HEK293 (cell line): Measurements from ENCODE around the gene OPA3.

ENCODE experiments used
- CTCF ChIA-PET: fragments of 350-600 bp; formaldehyde crosslinking; extraction: SDS; loops from one replicate; lab custom pipeline; 2021; ENCODE audit warnings: antibody characterized with exemption; lab: Yijun Ruan, JAX
- POLR2A ChIA-PET: fragments of 300-600 bp; formaldehyde crosslinking; extraction: SDS; loops from one replicate; lab custom pipeline; 2020; ENCODE audit warnings: antibody characterized with exemption, inconsistent platforms; lab: Yijun Ruan, JAX
- H3K27ac ChIP-seq: fragments of 200-500 bp; sonication (Bioruptor generic); 2 replicates; pipeline ENCODE4 v1.5.1; 2014; ENCODE audit warnings: low read depth, low read length, control low read depth, inconsistent platforms; ENCODE audit errors: extremely low read depth
- H3K36me3 ChIP-seq, 2 experiments: fragments of 200-500 bp in 1 of 2; sonication (Bioruptor generic) in 1 of 2; 1 replicate in 1 of 2; 2 replicates in 1 of 2; pipeline ENCODE4 v1.5.1; 2014 to 2017; ENCODE audit warnings: inconsistent platforms in 2 of 2, low read length in 2 of 2; ENCODE audit not compliant: control insufficient read depth in 2 of 2, insufficient read depth in 1 of 2
- H3K4me1 ChIP-seq: fragments of 200-500 bp; sonication (Bioruptor generic); 2 replicates; pipeline ENCODE4 v1.5.1; 2014; ENCODE audit warnings: mild to moderate bottlenecking, low read length, inconsistent platforms; ENCODE audit not compliant: control insufficient read depth, insufficient read depth
- H3K4me3 ChIP-seq: 2 replicates; pipeline ENCODE4 v1.5.1; 2011; ENCODE audit warnings: low read depth, mild to moderate bottlenecking, control low read depth, low read length, moderate library complexity
- H3K9me3 ChIP-seq: fragments of 200-500 bp; sonication (Bioruptor generic); 2 replicates; pipeline ENCODE4 v1.5.1; 2014; ENCODE audit warnings: low read depth, low read length, inconsistent platforms; ENCODE audit not compliant: control insufficient read depth, insufficient read depth
- GLI2 ChIP-seq: fragments of 450-650 bp; formaldehyde crosslinking; IDR thresholded peaks from 2 replicates; pipeline ENCODE4; 2017; ENCODE audit warnings: missing biosample characterization, missing genetic modification characterization, low read depth, borderline replicate concordance
- MEIS1 ChIP-seq: sonication (generic); formaldehyde crosslinking; IDR thresholded peaks from 2 replicates; pipeline ENCODE4 v1.8.1; 2022; ENCODE audit warnings: missing genetic modification reagents, mild to moderate bottlenecking, borderline replicate concordance
- PATZ1 ChIP-seq: fragments of 450-650 bp; formaldehyde crosslinking; IDR thresholded peaks from 2 replicates; pipeline ENCODE4 v1.5.1; 2016; ENCODE audit warnings: missing biosample characterization, missing genetic modification characterization
- SCRT1 ChIP-seq: fragments of 450-650 bp; formaldehyde crosslinking; IDR thresholded peaks from 2 replicates; pipeline ENCODE4 v1.5.1; 2016; ENCODE audit warnings: missing biosample characterization, missing genetic modification characterization, borderline replicate concordance
- YY2 ChIP-seq: fragments of 450-650 bp; formaldehyde crosslinking; IDR thresholded peaks from 2 replicates; pipeline ENCODE4 v1.5.1; 2016; ENCODE audit warnings: missing biosample characterization, missing genetic modification characterization
- ZBTB10 ChIP-seq: fragments of 450-650 bp; formaldehyde crosslinking; IDR thresholded peaks from 2 replicates; pipeline ENCODE4 v1.5.1; 2016; ENCODE audit warnings: missing biosample characterization, missing genetic modification characterization
- ZBTB7A ChIP-seq: fragments of 450-650 bp; formaldehyde crosslinking; IDR thresholded peaks from 2 replicates; pipeline ENCODE4 v1.5.1; 2016; ENCODE audit warnings: low read depth, missing biosample characterization, missing genetic modification characterization
- ZFHX2 ChIP-seq: fragments of 450-650 bp; formaldehyde crosslinking; conservative IDR thresholded peaks from 2 replicates; pipeline ENCODE4 v1.5.1; 2016; ENCODE audit warnings: missing biosample characterization, missing genetic modification characterization
- ZFP69B ChIP-seq: fragments of 450-650 bp; formaldehyde crosslinking; IDR thresholded peaks from 2 replicates; pipeline ENCODE4 v1.5.1; 2016; ENCODE audit warnings: missing biosample characterization, missing genetic modification characterization
- ZNF18 ChIP-seq: fragments of 450-650 bp; formaldehyde crosslinking; IDR thresholded peaks from 2 replicates; pipeline ENCODE4 v1.5.1; 2016; ENCODE audit warnings: missing biosample characterization, missing genetic modification characterization
- ZNF274 ChIP-seq, 2 experiments: fragments of 200-500 bp in 1 of 2; fragments of 450-650 bp in 1 of 2; sonication (Bioruptor generic) in 1 of 2; formaldehyde crosslinking in 1 of 2; IDR thresholded peaks; 2 replicates each; pipeline versions ENCODE4 v1.5.1 to v1.6.1; 2014 to 2016; ENCODE audit warnings: borderline replicate concordance in 1 of 2, inconsistent platforms in 1 of 2, low read length in 1 of 2, missing biosample characterization in 1 of 2, missing genetic modification characterization in 1 of 2
- ZNF404 ChIP-seq: fragments of 450-650 bp; formaldehyde crosslinking; IDR thresholded peaks from 2 replicates; pipeline ENCODE4 v1.5.1; 2017; ENCODE audit warnings: missing biosample characterization, missing genetic modification characterization
- ZNF426 ChIP-seq: fragments of 450-650 bp; formaldehyde crosslinking; IDR thresholded peaks from 2 replicates; pipeline ENCODE4 v1.5.1; 2017; ENCODE audit warnings: missing biosample characterization, missing genetic modification characterization, mild to moderate bottlenecking, inconsistent platforms, moderate library complexity
- ZNF473 ChIP-seq: fragments of 450-650 bp; formaldehyde crosslinking; IDR thresholded peaks from 2 replicates; pipeline ENCODE4 v1.5.1; 2017; ENCODE audit warnings: missing biosample characterization, missing genetic modification characterization
- ZNF488 ChIP-seq: fragments of 450-650 bp; formaldehyde crosslinking; IDR thresholded peaks from 2 replicates; pipeline ENCODE4 v1.5.1; 2016; ENCODE audit warnings: missing biosample characterization, missing genetic modification characterization
- ZNF513 ChIP-seq: fragments of 450-650 bp; IDR thresholded peaks from 2 replicates; pipeline ENCODE4 v1.5.1; 2018; ENCODE audit warnings: missing biosample characterization, missing genetic modification characterization
- ZNF548 ChIP-seq: fragments of 450-650 bp; formaldehyde crosslinking; IDR thresholded peaks from 2 replicates; pipeline ENCODE4 v1.5.1; 2016; ENCODE audit warnings: missing biosample characterization, missing genetic modification characterization
- ZNF549 ChIP-seq: fragments of 450-650 bp; IDR thresholded peaks from 2 replicates; pipeline ENCODE4 v1.5.1; 2018; ENCODE audit warnings: missing biosample characterization, missing genetic modification characterization, mild to moderate bottlenecking, inconsistent platforms, moderate library complexity
- ZNF639 ChIP-seq: fragments of 450-650 bp; formaldehyde crosslinking; IDR thresholded peaks from 2 replicates; pipeline ENCODE4 v1.5.1; 2016; ENCODE audit warnings: missing biosample characterization, missing genetic modification characterization
- ZNF76 ChIP-seq: fragments of 450-650 bp; formaldehyde crosslinking; IDR thresholded peaks from 2 replicates; pipeline ENCODE4; 2016; ENCODE audit warnings: low read depth, missing biosample characterization, missing genetic modification characterization, borderline replicate concordance
- ZNF843 ChIP-seq: fragments of 450-650 bp; formaldehyde crosslinking; IDR thresholded peaks from 2 replicates; pipeline ENCODE4 v1.5.1; 2016; ENCODE audit warnings: missing biosample characterization, missing genetic modification characterization
- ZXDB ChIP-seq: fragments of 450-650 bp; formaldehyde crosslinking; IDR thresholded peaks from 2 replicates; pipeline ENCODE4 v1.5.1; 2016; ENCODE audit warnings: missing biosample characterization, missing genetic modification characterization

OPA3 gene

GRCh38 chr19:45507872-45508416, 76.7 kb downstream of the OPA3 start:
- Histone ChIP-seq H3K4me3 (peak overlapping the region; percentile 87), H3K9me3 (no peaks in the 10 kb centered on the region), H3K36me3 (no peaks in the 10 kb centered on the region), H3K4me1 (peaks cover 15% of the 10 kb centered on the region)
- TF ChIP-seq ZNF274 (IDR thresholded peaks at IDR 0.05; ENCODE audit: low read length) (no peak), ZNF274 (tag by site-specific recombination; IDR thresholded peaks at IDR 0.05; ENCODE audit: borderline replicate concordance) (no peak), GLI2 (no peak), ZNF639 (tag by site-specific recombination) (no peak), PATZ1 (tag by site-specific recombination) (0 out of 2 replicates have a peak, but pooled peaks have one; percentile 6), ZNF513 (tag by site-specific recombination) (no peak), ZXDB (tag by site-specific recombination) (no peak), ZNF18 (tag by site-specific recombination) (0 out of 2 replicates have a peak, but pooled peaks have one; percentile 20), ZNF843 (tag by site-specific recombination) (no peak), ZBTB7A (tag by site-specific recombination) (no peak), ZNF549 (no peak), ZBTB10 (tag by site-specific recombination) (peak; percentile 95; the same call in 1 of the 2 replicates), YY2 (tag by site-specific recombination) (no peak), ZFP69B (tag by site-specific recombination) (no peak), SCRT1 (tag by site-specific recombination) (no peak), ZNF426 (tag by site-specific recombination) (no peak), ZNF488 (no peak), ZNF548 (tag by site-specific recombination) (no peak), ZNF473 (tag by site-specific recombination) (no peak), ZNF76 (0 out of 2 replicates have a peak, but pooled peaks have one; percentile 24), ZFHX2 (tag by site-specific recombination) (no peak), ZNF404 (tag by site-specific recombination) (no peak), MEIS1 (no peak)
- TF ChIP-seq, all 188 proteins: peak for 4
- CTCF ChIA-PET, result interaction anchor here (0.8 to 1.8 kb wide), 5 partner anchors 10 to 134 kb away, joined by 3 to 10 read pairs (median 3); no protein-coding TSS in a partner anchor
- POLR2A ChIA-PET, result interaction anchor here (0.6 to 1.6 kb wide), 9 partner anchors 8 to 1285 kb away, joined by 3 to 4 read pairs (median 3); no protein-coding TSS in a partner anchor
- peak overlapping the region; percentile 82; the same call in 1 of the 2 replicates for H3K27ac ChIP-seq
